Measurements from ENCODE around the gene HPSE. TPM values are rescaled to one million over a fixed set of nuclear protein-coding genes. Genes with fewer than 3 reads are reported as not detected.

HPSE gene
- total and polyA plus RNA-seq, 2 of the 13 experiments (the other 11 are each of a cell fraction or from before 2014, with no cell fraction given): not detected

GRCh38 chr4:83334425-83335241 is at the start of gene HPSE (continued):
- TF ChIP-seq ZNF687 (CRISPR knock-in tag; IDR thresholded peaks at IDR 0.05): peak; percentile 26; the same call in 1 of the 2 replicates

GRCh38 chr4:83382850-83383249 is 48.2 kb upstream of the HPSE start:
- peaks cover 9% of the 10 kb centered on the region; the same call in 1 of the 2 replicates for H3K4me1 ChIP-seq (ENCODE audit: insufficient read depth, low read length)
- H3K36me3 ChIP-seq (replicated peaks in 1 of 2; ENCODE audit: control insufficient read depth in 1 of 2, insufficient read depth in 2 of 2, low read length in 2 of 2): no peaks in the 10 kb centered on the region
- DNase-seq (ENCODE audit: low spot score) (no peak), ATAC-seq (no peak), FAIRE-seq (no peak)
- no peak overlapping the region for H3K27ac ChIP-seq (ENCODE audit: extremely low read length, insufficient read depth, low read length)
- no peaks in the 10 kb centered on the region for H4K20me1 ChIP-seq (ENCODE audit: insufficient read depth, low read length)
- no peaks in the 10 kb centered on the region for H3K27me3 ChIP-seq (ENCODE audit: control insufficient read depth in 1 of 2, insufficient read depth in 2 of 2, low read length in 2 of 2)
- intact Hi-C loops (cut with micrococcal nuclease; ENCODE audit: unreplicated experiment) (no loop called here), in situ Hi-C loops (cut with HindIII; ENCODE audit: extremely low pct_ligation_motif_present, low pct_unique_long_range_greater_than_20kb) (no loop called here)
- H3K79me2 ChIP-seq (ENCODE audit: insufficient read depth, low read length): no peaks in the 10 kb centered on the region
- no peak overlapping the region for H3K4me3 ChIP-seq (replicated peaks in 1 of 3; ENCODE audit: insufficient read depth in 1 of 3, low read depth in 2 of 3, low read length in 3 of 3)
- peaks cover 13% of the 10 kb centered on the region for H3K9me3 ChIP-seq (ENCODE audit: low read length)
- H3K4me2 ChIP-seq (ENCODE audit: low read depth, low read length): no peak overlapping the region
- CTCF ChIA-PET (ENCODE audit: low intra/inter-chr PET ratio, low total read pairs): no interaction called here
- BruUV-seq (replicated peaks): no TSS peak
- no peak for TF ChIP-seq PAX8 (CRISPR knock-in tag; IDR thresholded peaks at IDR 0.05; ENCODE audit: borderline replicate concordance)
- TF ChIP-seq ZNF460 (CRISPR knock-in tag; IDR thresholded peaks at IDR 0.05; ENCODE audit: borderline replicate concordance): no peak
- TF ChIP-seq HOMEZ (CRISPR knock-in tag; IDR thresholded peaks at IDR 0.05; ENCODE audit: low read depth): no peak
- no peak overlapping the region for H2AFZ ChIP-seq (ENCODE audit: low read length)
- no peak overlapping the region for H3K9ac ChIP-seq (ENCODE audit: insufficient read depth, low read depth, low read length)
- POLR2A ChIA-PET: no interaction called here
- WGBS (ENCODE audit: low lambda C conversion rate): 4% methylated on average over 2 of the region's 2 CpGs

Data from HepG2 (cell line).